Adrenal gland (tissue), 12 donors: Measurements from ENCODE around the gene RFX8. TPM values are rescaled to one million over a fixed set of nuclear protein-coding genes. Genes with fewer than 3 reads are reported as not detected.

Experiments
- DNase-seq, 7 donors: peaks; one replicate each; pipeline ENCODE4 v3.0.0-alpha.2; 2019 to 2020
- H3K27ac ChIP-seq, 5 donors: fragments of 200-600 bp; sonication (generic) in 4 of 5; 1 replicate in 3 of 5; 2 replicates in 2 of 5; pipeline versions ENCODE4 v1.5.1 to v1.8.0; 2016 to 2020; ENCODE audit warnings: mild to moderate bottlenecking in 1 of 5
- H3K27me3 ChIP-seq: fragments of 200-600 bp; 2 replicates; pipeline ENCODE4 v1.8.0; 2021
- H3K36me3 ChIP-seq, 2 donors: fragments of 200-600 bp; replicated peaks in 1 of 2; 1 replicate in 1 of 2; 2 replicates in 1 of 2; pipeline versions ENCODE4 v1.5.1 to v1.8.0; 2018 to 2022
- H3K4me1 ChIP-seq, 2 donors: fragments of 200-600 bp; replicated peaks in 1 of 2; 1 replicate in 1 of 2; 2 replicates in 1 of 2; pipeline versions ENCODE4 v1.5.1 to v1.8.0; 2018 to 2021
- H3K4me3 ChIP-seq, 4 donors: fragments of 200-600 bp; sonication (generic) in 3 of 4; one replicate each; pipeline ENCODE4 v1.5.1; 2016 to 2018
- H3K9me3 ChIP-seq, 3 donors: fragments of 200-600 bp; sonication (generic) in 1 of 3; replicated peaks in 1 of 3; 1 replicate in 2 of 3; 2 replicates in 1 of 3; pipeline versions ENCODE4 v1.5.1 to v1.8.0; 2016 to 2021
- POLR2A ChIP-seq, 2 donors: fragments of 450-650 bp; IDR thresholded peaks; one replicate each; pipeline ENCODE4 v1.6.1; 2017; ENCODE audit warnings: antibody characterized with exemption in 2 of 2, mild to moderate bottlenecking in 2 of 2, moderate library complexity in 1 of 2
- WGBS, 4 donors: extraction: QIAGEN DNeasy Blood & Tissue Kit in 2 of 4; methylation state at CpG; one replicate each; pipeline versions ENCODE4 v1.1.5 to v1.1.7; 2013 to 2017; 5-methylcytosine and 5-hydroxymethylcytosine counted together
- intact Hi-C, 2 donors: fragments of 100-400 bp; cut with DNase I; formaldehyde crosslinking; loops; one replicate each; pipeline versions ENCODE4 v1.14.1 to v1.15.0; 2022 to 2023
- polyA plus RNA-seq, 3 donors: library from polyadenylated mRNA; stranded (reverse); fragments of 200-250 nt in 2 of 3; fragments of 350-450 nt in 1 of 3; fragmentation: Illumina TruSeq in 1 of 3; extraction: RNeasy Lipid Tissue Mini Kit (QIAGEN cat#74804) in 1 of 3; gene quantifications; one replicate each; pipeline ENCODE4 v1.2.3, GENCODE V29; 2013 to 2014
- total RNA-seq, 9 donors: library from RNA; depleted of rRNA in 4 of 9; stranded (reverse); fragments of >200 nt in 4 of 9; fragments of 120-200 nt in 1 of 9; fragmentation: NEBNext Ultra II Directional in 1 of 9; extraction: Animal tissue kit (Norgen Biotek cat#: 25700) in 1 of 9; gene quantifications; one replicate each; pipeline versions ENCODE4 v1.1.0 to v1.2.4, GENCODE V29; 2013 to 2023
- TF ChIP-seq, protein P1 (sequence below), 6 experiments: fragments of 450-650 bp in 4 of 6; fragments of 200-600 bp in 2 of 6; sonication (generic) in 1 of 6; IDR thresholded peaks; 1 replicate in 5 of 6; 2 replicates in 1 of 6; pipeline versions ENCODE4 v1.5.1 to v1.8.0; 2016 to 2021; ENCODE audit warnings: antibody characterized with exemption in 6 of 6, mild to moderate bottlenecking in 2 of 6, moderate library complexity in 1 of 6
- donor health status: healthy with polysubstance abuse.
- donor health status: Bipolar disorder and iron deficiency.
- donor health status: DM: yes; HTN: yes; CAD: no.
- donor health status: DM: no; HTN: no; CAD: no.
- donor health status: DM: no; HTN: no; CAD: no.
- donor health status: DM: yes; HTN: yes; CAD: no.

RFX8 gene
- total and polyA plus RNA-seq, 12 donors = 0.14 to 21.8 (median 0.74) TPM; not detected in 4

DNA sequence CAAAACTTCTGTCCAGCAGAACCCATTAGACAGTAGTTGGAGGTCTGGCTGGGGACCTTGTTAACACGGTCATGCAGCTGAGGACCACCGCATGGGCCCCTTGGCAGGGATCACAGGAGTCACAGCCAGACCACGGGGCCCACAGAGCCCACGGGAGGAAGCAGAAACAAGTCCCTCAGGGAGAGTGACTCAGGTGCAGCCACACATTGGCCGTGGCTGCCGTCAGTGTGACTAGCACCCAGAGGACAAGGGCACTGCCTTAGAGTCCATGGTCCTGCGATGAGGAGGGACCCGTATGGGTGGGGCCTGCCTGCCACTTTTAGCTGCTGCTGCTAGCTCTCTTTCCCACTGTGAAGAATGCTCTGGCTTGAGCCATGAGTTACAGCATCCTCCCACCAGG lies 5.9 kb upstream of the RFX8 start:
- no peak for TF ChIP-seq POLR2A (IDR thresholded peaks at IDR 0.05)
- TF ChIP-seq, protein P1, sequence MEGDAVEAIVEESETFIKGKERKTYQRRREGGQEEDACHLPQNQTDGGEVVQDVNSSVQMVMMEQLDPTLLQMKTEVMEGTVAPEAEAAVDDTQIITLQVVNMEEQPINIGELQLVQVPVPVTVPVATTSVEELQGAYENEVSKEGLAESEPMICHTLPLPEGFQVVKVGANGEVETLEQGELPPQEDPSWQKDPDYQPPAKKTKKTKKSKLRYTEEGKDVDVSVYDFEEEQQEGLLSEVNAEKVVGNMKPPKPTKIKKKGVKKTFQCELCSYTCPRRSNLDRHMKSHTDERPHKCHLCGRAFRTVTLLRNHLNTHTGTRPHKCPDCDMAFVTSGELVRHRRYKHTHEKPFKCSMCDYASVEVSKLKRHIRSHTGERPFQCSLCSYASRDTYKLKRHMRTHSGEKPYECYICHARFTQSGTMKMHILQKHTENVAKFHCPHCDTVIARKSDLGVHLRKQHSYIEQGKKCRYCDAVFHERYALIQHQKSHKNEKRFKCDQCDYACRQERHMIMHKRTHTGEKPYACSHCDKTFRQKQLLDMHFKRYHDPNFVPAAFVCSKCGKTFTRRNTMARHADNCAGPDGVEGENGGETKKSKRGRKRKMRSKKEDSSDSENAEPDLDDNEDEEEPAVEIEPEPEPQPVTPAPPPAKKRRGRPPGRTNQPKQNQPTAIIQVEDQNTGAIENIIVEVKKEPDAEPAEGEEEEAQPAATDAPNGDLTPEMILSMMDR (IDR thresholded peaks at IDR 0.05) = no peak
- WGBS, 4 donors = 82 to 86% (median 82%) methylated on average over 3 to 8 of the region's 8 CpGs; no CpG with 5 or more reads in 1 of the 4 donors
- peaks cover 8% of the 10 kb centered on the region for H3K27me3 ChIP-seq
- H3K9me3 ChIP-seq = no peaks in the 10 kb centered on the region
- H3K27ac ChIP-seq = no peak overlapping the region
- DNase-seq = no peak
- no peak overlapping the region for H3K4me3 ChIP-seq
- intact Hi-C loops = no loop called here
- H3K4me1 ChIP-seq = no peaks in the 10 kb centered on the region
- no peaks in the 10 kb centered on the region for H3K36me3 ChIP-seq

DNA sequence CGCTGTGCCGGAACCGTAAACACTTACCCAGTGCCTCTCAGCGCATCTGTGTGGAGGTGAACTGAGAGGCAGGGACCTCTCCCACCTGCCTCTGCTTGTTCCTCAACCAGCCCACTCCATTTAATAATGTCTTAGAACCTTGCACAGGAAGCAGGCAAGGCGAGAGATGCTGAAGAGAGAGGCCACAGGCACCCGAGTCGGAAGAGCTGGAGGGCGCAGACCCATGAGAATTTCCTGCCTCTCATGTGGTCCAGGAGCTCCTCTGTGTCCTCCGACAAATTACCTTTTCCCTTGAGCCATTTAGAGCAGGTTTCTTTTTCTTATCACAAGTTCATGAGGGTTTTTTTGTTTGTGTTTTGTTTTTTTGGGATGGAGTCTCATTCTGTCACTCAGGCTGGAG lies 4.9 kb upstream of the RFX8 start:
- WGBS, 4 donors = 81 to 85% (median 83%) methylated on average over 9 of the region's 9 CpGs
- Histone ChIP-seq H3K27ac (no peak overlapping the region), H3K9me3 (no peaks in the 10 kb centered on the region), H3K36me3 (no peaks in the 10 kb centered on the region), H3K4me1 (no peaks in the 10 kb centered on the region), H3K4me3 (no peak overlapping the region), H3K27me3 (peaks cover 8% of the 10 kb centered on the region)
- TF ChIP-seq POLR2A (IDR thresholded peaks at IDR 0.05) = no peak
- TF ChIP-seq, protein P1 (IDR thresholded peaks at IDR 0.05) = no peak
- DNase-seq = no peak
- intact Hi-C loops = no loop called here

DNA sequence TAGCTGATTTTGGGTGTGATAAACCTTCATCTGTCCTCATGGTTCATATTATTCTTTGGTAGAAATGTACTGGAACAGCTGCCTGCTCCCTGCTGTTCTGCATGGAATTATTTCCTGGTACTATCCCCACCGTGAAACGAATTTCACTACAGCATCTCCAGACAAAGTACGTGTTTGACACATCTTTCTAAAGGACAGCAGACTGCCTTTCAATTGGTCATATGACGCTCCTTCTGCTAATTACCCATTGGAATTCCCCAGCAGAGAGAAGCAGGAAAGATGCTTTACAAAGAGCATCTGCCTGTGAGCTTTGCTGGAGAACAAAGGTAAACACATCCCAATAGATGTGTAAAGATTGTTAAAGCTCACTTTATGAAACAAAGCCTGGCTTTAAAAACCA lies 4.4 kb upstream of the RFX8 start:
- Histone ChIP-seq H3K4me3 (no peak overlapping the region), H3K9me3 (no peaks in the 10 kb centered on the region), H3K4me1 (no peaks in the 10 kb centered on the region), H3K36me3 (no peaks in the 10 kb centered on the region), H3K27ac (no peak overlapping the region), H3K27me3 (peaks cover 8% of the 10 kb centered on the region)
- intact Hi-C loops = no loop called here
- 33 to 68% (median 52%) methylated on average over 4 of the region's 4 CpGs for WGBS, 4 donors
- no peak for DNase-seq
- TF ChIP-seq, protein P1 (IDR thresholded peaks at IDR 0.05) = no peak
- no peak for TF ChIP-seq POLR2A (IDR thresholded peaks at IDR 0.05)

DNA sequence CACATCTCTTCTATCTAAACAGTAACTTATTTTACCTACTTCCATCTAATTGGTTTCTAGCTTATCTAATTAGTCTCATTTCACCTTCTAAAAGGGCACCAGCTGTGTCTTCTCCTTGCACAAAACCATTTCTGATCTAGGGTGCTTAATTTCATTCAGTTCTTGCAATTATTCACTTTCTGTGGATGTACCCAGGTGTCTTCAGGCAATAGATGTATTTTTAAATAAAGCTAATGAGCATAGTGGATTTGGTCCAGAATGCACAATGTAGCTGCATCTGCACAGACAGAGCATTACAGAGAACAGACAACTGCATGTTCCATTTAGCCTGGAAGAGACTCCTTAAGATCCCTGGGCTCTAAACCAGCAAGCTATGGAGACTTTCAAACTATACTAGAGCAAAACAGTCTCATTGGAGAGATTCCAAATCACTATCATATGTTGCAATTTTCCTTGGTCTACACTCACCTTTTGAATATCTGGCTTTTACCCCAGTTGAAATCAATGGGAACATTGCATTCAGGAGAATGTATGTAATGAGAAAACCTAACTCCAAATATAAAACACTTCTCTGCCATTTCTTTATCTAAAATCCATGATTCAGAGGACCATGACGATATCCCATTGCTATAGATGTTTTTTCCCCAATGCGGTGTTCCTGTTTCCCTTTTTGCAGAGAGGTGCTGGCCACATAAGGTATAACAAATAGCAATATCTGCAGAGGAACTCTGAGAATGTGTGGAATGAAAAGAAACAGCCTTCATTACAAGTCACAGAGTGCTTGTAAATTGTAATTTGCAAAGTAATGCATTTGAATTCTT lies 3.5 kb upstream of the RFX8 start:
- no peak overlapping the region for H3K27ac ChIP-seq
- intact Hi-C loops = no loop called here
- WGBS, 4 donors = 62 to 76% (median 66%) methylated on average over 2 of the region's 2 CpGs
- no peak for DNase-seq
- no peaks in the 10 kb centered on the region for H3K36me3 ChIP-seq
- H3K4me3 ChIP-seq = no peak overlapping the region
- H3K4me1 ChIP-seq = peaks cover 0 to 3% of the 10 kb centered on the region in 2 donors
- H3K27me3 ChIP-seq = peaks cover 13% of the 10 kb centered on the region
- TF ChIP-seq POLR2A (IDR thresholded peaks at IDR 0.05) = no peak
- TF ChIP-seq, protein P1 (IDR thresholded peaks at IDR 0.05) = no peak
- H3K9me3 ChIP-seq = no peaks in the 10 kb centered on the region
